CD4-positive, alpha-beta T cell treated with Interleukin-2 at 100 ng/mL for 4 hours (primary cell): ENCODE data around the gene UBAC2.

Experiments used
- DNase-seq: peaks from one replicate; pipeline ENCODE4 v3.0.0-alpha.2; 2020; ENCODE audit warnings: low spot score

UBAC2 gene

DNA sequence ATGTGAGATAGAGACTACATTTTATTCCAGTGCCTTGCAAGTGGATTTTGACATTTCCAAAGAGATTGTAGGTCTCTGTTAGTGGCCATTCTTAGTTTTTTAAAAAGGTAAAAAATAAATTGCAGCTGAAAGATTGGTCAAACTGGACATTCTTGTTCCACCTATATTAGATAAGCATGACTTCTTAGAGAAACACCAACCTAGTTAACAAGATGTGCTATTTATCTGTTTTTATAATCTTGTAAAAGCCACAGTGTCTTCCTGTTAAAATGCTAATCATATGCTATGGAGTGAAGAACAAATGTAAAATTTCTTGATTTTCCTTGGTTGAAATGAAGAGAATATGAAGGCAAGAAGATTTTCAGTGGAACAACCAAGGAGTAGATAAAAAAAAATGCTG lies 140.0 kb downstream of the UBAC2 start:
- no peak for DNase-seq

- no peak for DNase-seq
Observed at GRCh38 chr13:99341969-99342722, 141.5 kb downstream of the UBAC2 start.

- DNase-seq, result no peak
Observed at GRCh38 chr13:99342723-99343315, 142.2 kb downstream of the UBAC2 start.

GRCh38 chr13:99344610-99345208 lies 144.1 kb downstream of the UBAC2 start:
- DNase-seq, result no peak

DNA sequence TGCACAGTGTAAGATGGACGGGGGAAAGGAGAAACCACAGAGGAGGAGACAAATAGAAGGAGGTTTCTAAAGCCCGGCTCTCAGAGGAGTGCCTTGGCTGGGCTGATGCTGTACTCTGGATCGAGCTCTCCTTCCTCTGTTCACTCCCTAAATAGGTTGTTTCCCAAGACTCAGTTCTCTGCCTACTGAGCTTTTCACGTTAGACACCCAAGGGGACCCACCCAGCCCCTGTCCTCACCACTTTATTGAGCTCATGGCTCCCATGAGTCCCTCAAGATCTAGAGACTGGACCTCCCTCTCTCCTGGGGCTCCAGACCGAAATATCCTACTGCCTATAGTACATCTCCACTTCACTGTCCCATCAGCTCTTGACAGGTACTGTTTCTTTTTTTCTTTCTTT lies 144.7 kb downstream of the UBAC2 start:
- DNase-seq, result no peak

DNA sequence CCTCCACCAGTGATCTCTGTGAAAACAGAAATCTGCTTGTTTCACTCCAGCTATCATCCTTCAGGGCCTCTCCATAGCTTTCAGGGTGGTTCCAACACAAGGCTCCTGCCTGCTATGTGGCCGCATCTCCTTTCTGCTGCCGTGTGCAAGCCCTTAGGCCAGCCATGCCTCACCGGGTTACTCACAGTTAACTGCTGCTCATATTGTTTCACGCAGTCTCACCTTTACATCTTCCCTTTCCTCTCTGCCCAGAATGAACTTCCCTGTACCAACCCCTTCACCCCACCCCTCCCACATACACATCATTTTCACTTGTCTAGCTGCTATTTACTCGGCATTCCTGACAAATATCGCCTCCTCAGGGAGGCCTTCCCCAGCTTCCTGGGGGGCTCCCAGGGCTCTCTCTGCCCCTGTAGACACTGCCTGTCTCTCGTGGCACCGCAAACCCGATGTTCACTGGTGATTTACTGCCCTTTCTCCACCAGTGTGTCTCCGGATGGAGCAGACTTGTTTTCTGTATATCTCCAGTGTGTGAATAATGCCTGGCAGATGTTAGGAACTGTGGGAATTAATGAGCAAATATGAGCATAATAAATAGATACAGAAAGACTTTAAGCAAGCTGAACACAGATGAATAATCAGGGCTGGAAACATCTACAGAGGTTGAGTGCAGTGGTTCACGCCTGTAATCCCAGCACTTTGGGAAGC lies 145.8 kb downstream of the UBAC2 start:
- DNase-seq, result no peak

DNA sequence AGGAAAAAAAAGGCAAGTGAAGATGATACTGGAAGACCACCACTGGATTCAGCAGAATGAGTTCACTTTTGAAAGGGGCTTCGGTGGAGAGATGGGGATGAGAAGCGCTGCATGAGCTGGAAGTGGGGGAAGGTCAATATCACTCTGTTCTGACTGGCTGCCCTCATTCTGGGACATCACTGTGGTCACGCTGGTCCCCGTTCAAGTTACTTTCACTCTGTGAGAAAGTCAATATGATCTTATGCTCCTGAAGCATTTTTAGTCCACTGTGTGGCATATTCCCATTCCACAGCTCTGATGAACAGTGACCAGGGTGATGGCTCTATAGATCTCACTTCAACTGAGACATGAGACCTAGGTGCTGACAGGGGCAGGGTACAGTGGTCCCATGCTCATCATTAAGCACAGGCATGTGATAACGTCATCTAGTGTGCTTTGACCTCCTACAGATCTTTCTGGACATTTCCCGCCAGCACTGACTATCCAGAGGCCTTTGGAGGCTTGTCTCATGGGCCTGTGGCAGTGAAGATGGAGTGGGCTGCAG lies 146.8 kb downstream of the UBAC2 start:
- no peak for DNase-seq

DNA sequence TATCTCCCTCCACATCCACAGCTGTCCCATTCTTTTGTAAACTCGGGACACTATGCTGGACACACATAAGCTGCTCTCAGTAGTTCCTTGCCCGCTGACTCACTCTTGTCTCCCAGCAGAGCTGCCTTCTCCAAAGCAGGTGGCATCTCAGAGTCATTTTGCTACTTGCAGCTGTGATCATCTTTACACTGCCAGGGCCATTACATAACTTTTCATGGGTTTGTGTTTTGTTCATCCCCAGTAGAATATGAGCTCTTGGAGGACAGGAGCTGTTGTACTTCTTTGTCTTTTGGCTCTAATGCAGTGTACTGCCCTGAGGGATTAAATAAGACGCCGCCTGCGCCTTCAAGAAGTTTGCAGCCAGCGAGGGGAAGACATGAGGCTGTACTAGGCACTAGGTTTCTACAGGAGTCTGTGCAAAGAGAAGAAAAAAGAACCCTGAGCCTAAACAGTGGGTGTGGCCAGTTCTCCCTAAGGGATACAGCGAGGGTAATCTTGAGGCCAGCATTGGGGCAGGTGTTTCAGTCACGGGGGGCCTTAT lies 147.3 kb downstream of the UBAC2 start:
- DNase-seq, result no peak

DNA sequence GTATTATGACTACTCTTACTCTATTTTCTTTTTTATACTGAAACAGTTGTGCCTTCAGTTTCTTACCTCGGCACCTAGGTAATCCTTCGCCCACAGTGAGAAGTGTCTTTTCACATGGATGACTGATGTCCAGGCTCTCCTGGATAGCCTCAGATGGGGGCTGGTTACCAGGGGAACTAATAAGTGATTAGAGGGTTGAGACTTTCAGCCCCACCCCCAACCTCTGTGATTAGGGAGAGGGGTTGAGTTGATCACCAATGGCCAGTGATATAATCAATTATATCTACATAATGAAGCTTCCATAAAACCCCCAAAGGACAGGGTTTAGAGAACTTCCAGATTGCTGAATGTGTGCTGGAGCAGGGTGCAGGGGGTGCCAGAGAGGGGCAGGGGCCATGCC lies 149.5 kb downstream of the UBAC2 start:
- DNase-seq, result no peak

- peak; percentile 80 for DNase-seq
Observed at GRCh38 chr13:99351772-99352171, 151.1 kb downstream of the UBAC2 start.

- peak; percentile 51 for DNase-seq
Observed at GRCh38 chr13:99352351-99353245, 151.9 kb downstream of the UBAC2 start.

DNA sequence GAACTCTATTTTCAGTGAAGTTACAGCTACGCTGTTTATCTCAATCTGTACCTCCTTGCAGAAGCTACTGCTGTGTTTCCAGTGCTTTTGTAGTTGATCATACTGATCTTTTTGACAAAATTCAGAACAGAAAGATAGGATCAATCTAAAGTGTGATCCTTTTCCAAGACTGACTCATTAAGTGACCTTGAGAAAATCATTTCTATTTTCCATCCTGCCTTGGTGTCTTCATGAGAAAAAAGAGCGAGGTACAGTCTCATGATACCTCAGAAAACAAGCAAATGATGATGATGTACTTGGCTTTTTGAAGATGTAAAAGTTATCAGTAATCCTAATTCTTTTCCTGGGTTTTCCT lies 152.6 kb downstream of the UBAC2 start:
- peak; percentile 39 for DNase-seq

DNA sequence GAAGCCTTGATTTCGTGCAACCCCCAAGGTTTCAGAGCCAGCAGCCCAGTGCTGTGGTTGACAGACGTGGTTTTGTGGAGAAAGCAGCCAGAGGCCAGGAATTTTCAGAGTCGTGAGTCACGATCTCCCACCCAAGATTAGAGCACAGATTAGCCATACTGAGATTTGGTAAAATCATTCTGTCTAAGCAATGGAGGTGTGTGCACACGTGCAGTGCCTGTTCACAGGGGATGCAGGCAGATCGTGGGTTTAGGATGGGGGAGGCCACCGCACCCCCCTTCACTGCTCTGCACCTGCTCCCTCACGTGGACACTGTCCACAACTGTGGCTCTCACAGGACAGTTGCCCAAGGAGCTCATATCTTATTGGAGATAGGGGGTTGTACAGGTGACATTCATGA lies 153.2 kb downstream of the UBAC2 start:
- DNase-seq, result peak; percentile 34

GRCh38 chr13:99354371-99354951 lies 153.8 kb downstream of the UBAC2 start:
- peak; percentile 28 for DNase-seq

GRCh38 chr13:99355267-99356011 lies 154.8 kb downstream of the UBAC2 start:
- no peak for DNase-seq

DNA sequence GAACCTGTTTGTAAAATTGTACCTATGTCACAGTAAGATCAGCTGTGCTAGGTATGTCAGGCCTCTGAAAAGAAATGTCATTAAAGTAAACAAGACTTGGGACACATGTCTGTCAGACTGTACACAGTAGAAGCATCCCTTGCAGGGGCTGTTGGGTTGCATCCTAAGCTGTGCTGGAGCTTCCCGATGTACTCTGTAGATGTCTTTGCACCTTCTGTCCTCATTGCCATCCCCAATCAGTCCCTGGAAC lies 155.3 kb downstream of the UBAC2 start:
- no peak for DNase-seq

- peak; percentile 93 for DNase-seq
Observed at GRCh38 chr13:99356262-99357091, 155.8 kb downstream of the UBAC2 start.

- DNase-seq, result peak; percentile 89
Observed at GRCh38 chr13:99357131-99357596, 156.5 kb downstream of the UBAC2 start.

DNA sequence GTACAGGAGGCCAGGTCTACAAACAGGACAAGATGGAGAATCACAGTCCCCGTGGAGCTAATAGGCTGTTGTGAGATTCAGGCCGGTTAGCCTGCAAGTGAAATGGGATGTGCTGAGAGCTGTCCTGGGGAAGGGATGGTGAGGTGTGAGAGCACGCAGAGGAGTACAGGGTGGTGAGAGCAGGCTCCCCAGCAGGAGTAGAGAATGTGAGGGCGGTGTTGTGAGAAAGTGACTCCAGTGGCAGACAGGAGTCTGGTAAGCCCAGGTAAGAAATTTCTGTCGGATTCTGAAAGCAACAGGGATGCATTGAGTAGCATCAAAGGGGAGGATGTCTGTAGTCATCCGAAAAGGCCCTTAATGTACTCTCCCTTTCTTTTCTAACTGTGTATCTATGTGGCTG lies 157.3 kb downstream of the UBAC2 start:
- DNase-seq, result peak; percentile 47
